Neural cell (in vitro differentiated cells): ENCODE results near the gene BMP2K. TPM values are rescaled to one million over a fixed set of nuclear protein-coding genes. Genes with fewer than 3 reads are reported as not detected.

Experiments used
- H2AFZ ChIP-seq: fragments of 200-600, 300-800 bp; sonication (generic), shearing (Covaris generic); 2 replicates; pipeline ENCODE4 v1.6.0; 2014; ENCODE audit warnings: low read depth, mild to moderate bottlenecking, antibody characterized with exemption, low read length, moderate library complexity
- H3F3A ChIP-seq: fragments of 200-600 bp; shearing (Covaris generic); 2 replicates; pipeline ENCODE4 v1.6.1; 2016; ENCODE audit warnings: mild to moderate bottlenecking, moderate library complexity, mixed read lengths, antibody characterized with exemption, low read length; ENCODE audit not compliant: insufficient read depth, poor library complexity, severe bottlenecking
- H3K27ac ChIP-seq: fragments of 200-600, 300-800 bp; sonication (generic), shearing (Covaris generic); 2 replicates; pipeline ENCODE4 v1.5.1; 2014; ENCODE audit warnings: mild to moderate bottlenecking, low read length, moderate library complexity
- H3K27me3 ChIP-seq: fragments of 300-800, 200-600 bp; sonication (generic), shearing (Covaris generic); 2 replicates; pipeline ENCODE4 v1.6.0; 2014; ENCODE audit warnings: mild to moderate bottlenecking, low read depth, low read length, moderate library complexity; ENCODE audit not compliant: insufficient read depth
- H3K36me3 ChIP-seq: fragments of 300-800, 200-600 bp; sonication (generic), shearing (Covaris generic); 2 replicates; pipeline ENCODE4 v1.5.1; 2014; ENCODE audit warnings: mild to moderate bottlenecking, antibody characterized with exemption, low read length, moderate library complexity; ENCODE audit not compliant: insufficient read depth
- H3K4me2 ChIP-seq: fragments of 300-800, 200-600 bp; sonication (generic), shearing (Covaris generic); 2 replicates; pipeline ENCODE4 v1.6.0; 2014; ENCODE audit warnings: mild to moderate bottlenecking, low read length
- H3K4me3 ChIP-seq: fragments of 300-800, 200-600 bp; sonication (generic), shearing (Covaris generic); 2 replicates; pipeline ENCODE4 v1.5.1; 2014; ENCODE audit warnings: mild to moderate bottlenecking, low read length, moderate library complexity
- H3K79me2 ChIP-seq: fragments of 200-600 bp; shearing (Covaris generic); replicated peaks from 2 replicates; pipeline ENCODE4 v1.6.0; 2014; ENCODE audit warnings: mild to moderate bottlenecking, low read length, moderate library complexity; ENCODE audit not compliant: insufficient read depth
- H3K9ac ChIP-seq: fragments of 300-800, 200-600 bp; sonication (generic), shearing (Covaris generic); 2 replicates; pipeline ENCODE4 v1.6.1; 2016; ENCODE audit warnings: mild to moderate bottlenecking, low read length, mixed read lengths
- H3K9me2 ChIP-seq: fragments of 200-600 bp; shearing (Covaris generic); 2 replicates; pipeline ENCODE4 v1.6.1; 2016; ENCODE audit warnings: mild to moderate bottlenecking, low read length, mixed read lengths; ENCODE audit not compliant: insufficient read depth
- H3K9me3 ChIP-seq: fragments of 200-600, 300-800 bp; sonication (generic), shearing (Covaris generic); 2 replicates; pipeline ENCODE4 v1.6.1; 2016; ENCODE audit warnings: mild to moderate bottlenecking, mixed run types, low read length, moderate library complexity, mixed read lengths
- H4K20me1 ChIP-seq: fragments of 200-600 bp; shearing (Covaris generic); 2 replicates; pipeline ENCODE4 v1.6.1; 2016; ENCODE audit warnings: mild to moderate bottlenecking, mixed run types; ENCODE audit not compliant: insufficient read depth
- EP300 ChIP-seq: fragments of 450-650 bp; conservative IDR thresholded peaks from 2 replicates; pipeline ENCODE4 v1.6.1; 2014; ENCODE audit warnings: antibody characterized with exemption, mild to moderate bottlenecking, moderate library complexity; ENCODE audit not compliant: poor library complexity, severe bottlenecking
- EZH2 ChIP-seq: fragments of 200-600, 300-800 bp; shearing (Covaris generic), sonication (generic); IDR thresholded peaks from 2 replicates; pipeline ENCODE4 v1.6.1; 2014; ENCODE audit warnings: antibody characterized with exemption, low read length, borderline replicate concordance, mild to moderate bottlenecking; ENCODE audit not compliant: insufficient read depth, poor library complexity, severe bottlenecking
- MXI1 ChIP-seq: fragments of 450-650 bp; conservative IDR thresholded peaks from 2 replicates; pipeline ENCODE4 v1.6.1; 2014; ENCODE audit warnings: antibody characterized with exemption, mild to moderate bottlenecking; ENCODE audit not compliant: poor library complexity, severe bottlenecking
- POLR2AphosphoS5 ChIP-seq: IDR thresholded peaks from 2 replicates; pipeline ENCODE4 v1.6.1; 2012
- RAD21 ChIP-seq: fragments of 450-650 bp; conservative IDR thresholded peaks from 2 replicates; pipeline ENCODE4 v1.6.1; 2014; ENCODE audit warnings: antibody characterized with exemption, mild to moderate bottlenecking, moderate library complexity
- SMC3 ChIP-seq: fragments of 450-650 bp; conservative IDR thresholded peaks from 2 replicates; pipeline ENCODE4 v1.6.1; 2014; ENCODE audit warnings: antibody characterized with exemption, mild to moderate bottlenecking, moderate library complexity; ENCODE audit not compliant: poor library complexity
- TAF1 ChIP-seq: IDR thresholded peaks from 2 replicates; pipeline ENCODE4 v1.6.1; 2012; ENCODE audit warnings: low read depth
- polyA plus RNA-seq: library from polyadenylated mRNA; depleted of rRNA; stranded (reverse); fragments of >200 nt; gene quantifications from 2 replicates; pipeline ENCODE4 v1.2.3, GENCODE V29; 2014
- TF ChIP-seq, protein P1 (sequence below): fragments of 450-650 bp; IDR thresholded peaks from 2 replicates; pipeline ENCODE4 v1.5.1; 2014; ENCODE audit warnings: antibody characterized with exemption, mild to moderate bottlenecking, moderate library complexity; ENCODE audit not compliant: poor library complexity, severe bottlenecking
- TF ChIP-seq, protein P2 (sequence below): IDR thresholded peaks from 2 replicates; pipeline ENCODE4 v1.6.1; 2012; ENCODE audit warnings: borderline replicate concordance

BMP2K gene
- polyA plus RNA-seq, 1 donor from 2014 or later, result 14.7 TPM

DNA sequence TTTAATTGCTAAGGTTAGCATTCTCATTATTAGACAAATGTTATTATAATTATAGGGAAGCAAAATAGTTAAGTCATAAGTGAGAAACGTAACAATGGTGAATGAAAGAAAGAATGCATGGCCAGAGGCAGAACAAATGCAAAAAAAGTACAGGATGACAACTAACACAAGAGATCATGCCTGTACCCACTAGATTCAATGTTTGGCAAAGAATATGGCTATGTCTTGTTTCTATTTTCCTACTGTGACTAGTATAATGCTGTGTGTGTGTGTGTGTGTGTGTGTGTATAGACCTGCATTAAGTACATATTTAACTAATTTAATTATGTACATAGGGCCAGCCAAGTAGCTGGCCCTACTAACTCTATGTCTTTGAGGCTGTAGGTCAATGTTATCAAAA, 12.9 kb upstream of the BMP2K start:
- Histone ChIP-seq H4K20me1 (no peaks in the 10 kb centered on the region), H3K9ac (no peak overlapping the region), H3K9me2 (no peaks in the 10 kb centered on the region), H3K4me3 (no peak overlapping the region), H2AFZ (no peak overlapping the region), H3K4me2 (no peak overlapping the region), H3K27ac (no peak overlapping the region), H3K9me3 (no peaks in the 10 kb centered on the region), H3K36me3 (no peaks in the 10 kb centered on the region), H3F3A (no peaks in the 10 kb centered on the region), H3K27me3 (no peaks in the 10 kb centered on the region), H3K79me2 (no peaks in the 10 kb centered on the region)
- TF ChIP-seq, protein P1, sequence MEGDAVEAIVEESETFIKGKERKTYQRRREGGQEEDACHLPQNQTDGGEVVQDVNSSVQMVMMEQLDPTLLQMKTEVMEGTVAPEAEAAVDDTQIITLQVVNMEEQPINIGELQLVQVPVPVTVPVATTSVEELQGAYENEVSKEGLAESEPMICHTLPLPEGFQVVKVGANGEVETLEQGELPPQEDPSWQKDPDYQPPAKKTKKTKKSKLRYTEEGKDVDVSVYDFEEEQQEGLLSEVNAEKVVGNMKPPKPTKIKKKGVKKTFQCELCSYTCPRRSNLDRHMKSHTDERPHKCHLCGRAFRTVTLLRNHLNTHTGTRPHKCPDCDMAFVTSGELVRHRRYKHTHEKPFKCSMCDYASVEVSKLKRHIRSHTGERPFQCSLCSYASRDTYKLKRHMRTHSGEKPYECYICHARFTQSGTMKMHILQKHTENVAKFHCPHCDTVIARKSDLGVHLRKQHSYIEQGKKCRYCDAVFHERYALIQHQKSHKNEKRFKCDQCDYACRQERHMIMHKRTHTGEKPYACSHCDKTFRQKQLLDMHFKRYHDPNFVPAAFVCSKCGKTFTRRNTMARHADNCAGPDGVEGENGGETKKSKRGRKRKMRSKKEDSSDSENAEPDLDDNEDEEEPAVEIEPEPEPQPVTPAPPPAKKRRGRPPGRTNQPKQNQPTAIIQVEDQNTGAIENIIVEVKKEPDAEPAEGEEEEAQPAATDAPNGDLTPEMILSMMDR, result no peak
- TF ChIP-seq POLR2AphosphoS5 (no peak), EP300 (no peak), MXI1 (no peak), SMC3 (no peak), EZH2 (no peak), TAF1 (no peak), RAD21 (no peak)
- TF ChIP-seq, protein P2, sequence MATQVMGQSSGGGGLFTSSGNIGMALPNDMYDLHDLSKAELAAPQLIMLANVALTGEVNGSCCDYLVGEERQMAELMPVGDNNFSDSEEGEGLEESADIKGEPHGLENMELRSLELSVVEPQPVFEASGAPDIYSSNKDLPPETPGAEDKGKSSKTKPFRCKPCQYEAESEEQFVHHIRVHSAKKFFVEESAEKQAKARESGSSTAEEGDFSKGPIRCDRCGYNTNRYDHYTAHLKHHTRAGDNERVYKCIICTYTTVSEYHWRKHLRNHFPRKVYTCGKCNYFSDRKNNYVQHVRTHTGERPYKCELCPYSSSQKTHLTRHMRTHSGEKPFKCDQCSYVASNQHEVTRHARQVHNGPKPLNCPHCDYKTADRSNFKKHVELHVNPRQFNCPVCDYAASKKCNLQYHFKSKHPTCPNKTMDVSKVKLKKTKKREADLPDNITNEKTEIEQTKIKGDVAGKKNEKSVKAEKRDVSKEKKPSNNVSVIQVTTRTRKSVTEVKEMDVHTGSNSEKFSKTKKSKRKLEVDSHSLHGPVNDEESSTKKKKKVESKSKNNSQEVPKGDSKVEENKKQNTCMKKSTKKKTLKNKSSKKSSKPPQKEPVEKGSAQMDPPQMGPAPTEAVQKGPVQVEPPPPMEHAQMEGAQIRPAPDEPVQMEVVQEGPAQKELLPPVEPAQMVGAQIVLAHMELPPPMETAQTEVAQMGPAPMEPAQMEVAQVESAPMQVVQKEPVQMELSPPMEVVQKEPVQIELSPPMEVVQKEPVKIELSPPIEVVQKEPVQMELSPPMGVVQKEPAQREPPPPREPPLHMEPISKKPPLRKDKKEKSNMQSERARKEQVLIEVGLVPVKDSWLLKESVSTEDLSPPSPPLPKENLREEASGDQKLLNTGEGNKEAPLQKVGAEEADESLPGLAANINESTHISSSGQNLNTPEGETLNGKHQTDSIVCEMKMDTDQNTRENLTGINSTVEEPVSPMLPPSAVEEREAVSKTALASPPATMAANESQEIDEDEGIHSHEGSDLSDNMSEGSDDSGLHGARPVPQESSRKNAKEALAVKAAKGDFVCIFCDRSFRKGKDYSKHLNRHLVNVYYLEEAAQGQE, result no peak

DNA sequence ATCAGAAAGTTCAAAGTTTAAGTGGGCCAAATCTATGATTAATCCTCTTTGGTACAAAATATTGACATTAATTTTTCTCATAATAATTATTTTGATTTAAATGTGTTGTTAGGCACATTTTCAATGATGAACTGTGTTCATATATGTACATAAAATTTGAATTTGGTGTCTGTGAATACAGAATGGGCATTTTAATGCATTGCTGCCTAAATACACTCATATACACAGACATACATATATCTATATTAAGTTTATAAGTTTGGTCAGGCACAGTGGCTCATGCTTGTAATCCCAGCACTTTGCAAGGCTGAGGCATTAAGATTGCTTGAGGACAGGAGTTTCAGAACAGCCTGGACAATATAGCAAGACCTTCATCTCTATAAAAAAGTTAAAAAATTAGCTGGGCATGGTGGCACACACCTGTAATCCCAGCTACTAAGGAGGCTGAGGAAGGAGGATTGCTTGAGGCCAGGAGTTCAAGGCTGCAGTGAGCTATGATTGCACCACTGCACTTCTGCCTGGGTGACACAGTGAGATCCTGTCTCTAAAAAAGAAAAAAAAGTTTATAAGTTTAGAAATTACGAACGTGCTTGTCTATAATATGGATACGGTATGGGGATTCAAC, 12.3 kb upstream of the BMP2K start:
- no peak overlapping the region for H3K4me3 ChIP-seq
- H3K4me2 ChIP-seq, result no peak overlapping the region
- TF ChIP-seq TAF1, result no peak
- no peak for TF ChIP-seq MXI1
- no peak for TF ChIP-seq EP300
- TF ChIP-seq, protein P1, result no peak
- no peak for TF ChIP-seq SMC3
- no peak for TF ChIP-seq RAD21
- TF ChIP-seq, protein P2, result no peak
- TF ChIP-seq POLR2AphosphoS5, result no peak
- no peak for TF ChIP-seq EZH2
- no peaks in the 10 kb centered on the region for H3K27me3 ChIP-seq
- no peaks in the 10 kb centered on the region for H3K9me3 ChIP-seq
- H2AFZ ChIP-seq, result no peak overlapping the region
- H3K9me2 ChIP-seq, result no peaks in the 10 kb centered on the region
- no peaks in the 10 kb centered on the region for H3K79me2 ChIP-seq
- H3F3A ChIP-seq, result no peaks in the 10 kb centered on the region
- H3K27ac ChIP-seq, result no peak overlapping the region
- no peaks in the 10 kb centered on the region for H4K20me1 ChIP-seq
- no peak overlapping the region for H3K9ac ChIP-seq
- H3K36me3 ChIP-seq, result no peaks in the 10 kb centered on the region
